Liver (tissue), 3 donors: ENCODE measurements around the gene EZR.

ENCODE experiments used
- EGR1 ChIP-seq, 2 donors: IDR thresholded peaks; 2 replicates each; pipeline ENCODE4 v1.6.1; 2016 to 2018; ENCODE audit warnings: antibody characterized with exemption in 2 of 2, low read depth in 2 of 2
- FOXA1 ChIP-seq: IDR thresholded peaks from 2 replicates; pipeline ENCODE4 v1.6.1; 2016; ENCODE audit warnings: antibody characterized with exemption
- GABPA ChIP-seq, 2 donors: IDR thresholded peaks in 1 of 2; conservative IDR thresholded peaks in 1 of 2; 2 replicates each; pipeline ENCODE4 v1.6.1; 2016; ENCODE audit warnings: antibody characterized with exemption in 2 of 2, mild to moderate bottlenecking in 1 of 2, moderate library complexity in 1 of 2
- HNF4G ChIP-seq: IDR thresholded peaks from 2 replicates; pipeline ENCODE4 v1.6.1; 2016; ENCODE audit warnings: antibody characterized with exemption
- MAX ChIP-seq: IDR thresholded peaks from 2 replicates; pipeline ENCODE4 v1.6.1; 2016; ENCODE audit warnings: antibody characterized with exemption
- NR2F2 ChIP-seq: IDR thresholded peaks from 2 replicates; pipeline ENCODE4 v1.6.1; 2016; ENCODE audit warnings: antibody characterized with exemption
- RAD21 ChIP-seq, 2 donors: IDR thresholded peaks; 2 replicates each; pipeline ENCODE4 v1.6.1; 2016; ENCODE audit warnings: antibody characterized with exemption in 2 of 2, mild to moderate bottlenecking in 2 of 2
- TAF1 ChIP-seq: conservative IDR thresholded peaks from 2 replicates; pipeline ENCODE4 v1.6.1; 2016; ENCODE audit warnings: antibody characterized with exemption, mild to moderate bottlenecking
- YY1 ChIP-seq: IDR thresholded peaks from 2 replicates; pipeline ENCODE4 v1.6.1; 2016; ENCODE audit warnings: antibody characterized with exemption, mild to moderate bottlenecking
- ZBTB33 ChIP-seq: IDR thresholded peaks from 2 replicates; pipeline ENCODE4 v1.6.1; 2016; ENCODE audit warnings: antibody characterized with exemption
- TF ChIP-seq, protein P1 (sequence below): IDR thresholded peaks from 2 replicates; pipeline ENCODE4 v1.6.1; 2016; ENCODE audit warnings: antibody characterized with exemption
- TF ChIP-seq, protein P2 (sequence below): fragments of 150-350 bp; IDR thresholded peaks from 2 replicates; pipeline ENCODE4 v1.5.1; 2017; ENCODE audit warnings: improper control_type of control experiment, low read depth, low read length; ENCODE audit not compliant: missing input control
- TF ChIP-seq, protein P3 (sequence below): IDR thresholded peaks from 2 replicates; pipeline ENCODE4 v1.6.1; 2016; ENCODE audit warnings: antibody characterized with exemption, mild to moderate bottlenecking
- donor health status: healthy.
- donor health status: healthy.

- TF ChIP-seq, protein P1, sequence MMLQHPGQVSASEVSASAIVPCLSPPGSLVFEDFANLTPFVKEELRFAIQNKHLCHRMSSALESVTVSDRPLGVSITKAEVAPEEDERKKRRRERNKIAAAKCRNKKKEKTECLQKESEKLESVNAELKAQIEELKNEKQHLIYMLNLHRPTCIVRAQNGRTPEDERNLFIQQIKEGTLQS, result no peak
- TF ChIP-seq, protein P2, sequence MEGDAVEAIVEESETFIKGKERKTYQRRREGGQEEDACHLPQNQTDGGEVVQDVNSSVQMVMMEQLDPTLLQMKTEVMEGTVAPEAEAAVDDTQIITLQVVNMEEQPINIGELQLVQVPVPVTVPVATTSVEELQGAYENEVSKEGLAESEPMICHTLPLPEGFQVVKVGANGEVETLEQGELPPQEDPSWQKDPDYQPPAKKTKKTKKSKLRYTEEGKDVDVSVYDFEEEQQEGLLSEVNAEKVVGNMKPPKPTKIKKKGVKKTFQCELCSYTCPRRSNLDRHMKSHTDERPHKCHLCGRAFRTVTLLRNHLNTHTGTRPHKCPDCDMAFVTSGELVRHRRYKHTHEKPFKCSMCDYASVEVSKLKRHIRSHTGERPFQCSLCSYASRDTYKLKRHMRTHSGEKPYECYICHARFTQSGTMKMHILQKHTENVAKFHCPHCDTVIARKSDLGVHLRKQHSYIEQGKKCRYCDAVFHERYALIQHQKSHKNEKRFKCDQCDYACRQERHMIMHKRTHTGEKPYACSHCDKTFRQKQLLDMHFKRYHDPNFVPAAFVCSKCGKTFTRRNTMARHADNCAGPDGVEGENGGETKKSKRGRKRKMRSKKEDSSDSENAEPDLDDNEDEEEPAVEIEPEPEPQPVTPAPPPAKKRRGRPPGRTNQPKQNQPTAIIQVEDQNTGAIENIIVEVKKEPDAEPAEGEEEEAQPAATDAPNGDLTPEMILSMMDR, result no peak
- no peak for TF ChIP-seq YY1
- no peak for TF ChIP-seq TAF1
- no peak for TF ChIP-seq FOXA1
- TF ChIP-seq, protein P3, sequence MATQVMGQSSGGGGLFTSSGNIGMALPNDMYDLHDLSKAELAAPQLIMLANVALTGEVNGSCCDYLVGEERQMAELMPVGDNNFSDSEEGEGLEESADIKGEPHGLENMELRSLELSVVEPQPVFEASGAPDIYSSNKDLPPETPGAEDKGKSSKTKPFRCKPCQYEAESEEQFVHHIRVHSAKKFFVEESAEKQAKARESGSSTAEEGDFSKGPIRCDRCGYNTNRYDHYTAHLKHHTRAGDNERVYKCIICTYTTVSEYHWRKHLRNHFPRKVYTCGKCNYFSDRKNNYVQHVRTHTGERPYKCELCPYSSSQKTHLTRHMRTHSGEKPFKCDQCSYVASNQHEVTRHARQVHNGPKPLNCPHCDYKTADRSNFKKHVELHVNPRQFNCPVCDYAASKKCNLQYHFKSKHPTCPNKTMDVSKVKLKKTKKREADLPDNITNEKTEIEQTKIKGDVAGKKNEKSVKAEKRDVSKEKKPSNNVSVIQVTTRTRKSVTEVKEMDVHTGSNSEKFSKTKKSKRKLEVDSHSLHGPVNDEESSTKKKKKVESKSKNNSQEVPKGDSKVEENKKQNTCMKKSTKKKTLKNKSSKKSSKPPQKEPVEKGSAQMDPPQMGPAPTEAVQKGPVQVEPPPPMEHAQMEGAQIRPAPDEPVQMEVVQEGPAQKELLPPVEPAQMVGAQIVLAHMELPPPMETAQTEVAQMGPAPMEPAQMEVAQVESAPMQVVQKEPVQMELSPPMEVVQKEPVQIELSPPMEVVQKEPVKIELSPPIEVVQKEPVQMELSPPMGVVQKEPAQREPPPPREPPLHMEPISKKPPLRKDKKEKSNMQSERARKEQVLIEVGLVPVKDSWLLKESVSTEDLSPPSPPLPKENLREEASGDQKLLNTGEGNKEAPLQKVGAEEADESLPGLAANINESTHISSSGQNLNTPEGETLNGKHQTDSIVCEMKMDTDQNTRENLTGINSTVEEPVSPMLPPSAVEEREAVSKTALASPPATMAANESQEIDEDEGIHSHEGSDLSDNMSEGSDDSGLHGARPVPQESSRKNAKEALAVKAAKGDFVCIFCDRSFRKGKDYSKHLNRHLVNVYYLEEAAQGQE, result no peak
- TF ChIP-seq RAD21 (IDR thresholded peaks at IDR 0.05), result no peak
- no peak for TF ChIP-seq NR2F2
- TF ChIP-seq MAX, result no peak
- no peak for TF ChIP-seq GABPA (IDR thresholded peaks at IDR 0.05 in 1 of 2, conservative IDR thresholded peaks at IDR 0.05 in 1 of 2)
- TF ChIP-seq HNF4G, result no peak
- TF ChIP-seq EGR1 (IDR thresholded peaks at IDR 0.05; ENCODE audit: low read depth in 2 of 2), result no peak
- TF ChIP-seq ZBTB33, result no peak
Measured at GRCh38 chr6:158840465-158840864, 21.3 kb upstream of the EZR start.
